PC-3 (cell line): ENCODE measurements around the gene AGBL1. TPM values are rescaled to one million over a fixed set of nuclear protein-coding genes. Genes with fewer than 3 reads are reported as not detected.

Experiments
- ATAC-seq: fragments of 200-7000 bp; cut with Tn5 transposase; 2 replicates; pipeline ENCODE4 v1.9.1; 2020; ENCODE audit warnings: mild to moderate bottlenecking, moderate library complexity
- BruUV-seq: library from RNA; stranded (reverse); fragments of 400-500 nt; replicated peaks from 2 replicates; lab custom pipeline; 2021; lab: Mats Ljungman, UMichigan
- CTCF ChIA-PET: fragments of 300-600 bp; sonication (Branson Sonifier 250); formaldehyde crosslinking; loops from one replicate; lab custom pipeline; 2022; ENCODE audit warnings: antibody characterized with exemption; lab: Charles Lee
- POLR2A ChIA-PET: fragments of 300-600 bp; sonication (Branson Sonifier 250); formaldehyde crosslinking; loops from one replicate; lab custom pipeline; 2022; ENCODE audit warnings: antibody characterized with exemption; ENCODE audit not compliant: unreplicated experiment; lab: Charles Lee
- DNase-seq: peaks from one replicate; pipeline ENCODE4 v3.0.0-alpha.2; 2015
- H2AFZ ChIP-seq: fragments of 300-600 bp; sonication (generic); 2 replicates; pipeline ENCODE4 v1.6.0; 2016; ENCODE audit warnings: antibody characterized with exemption, low read length
- H3F3A ChIP-seq: fragments of 300-600 bp; sonication (generic); one replicate; pipeline ENCODE4 v1.6.0; 2017; ENCODE audit warnings: antibody characterized with exemption, low read length, control low read depth, mild to moderate bottlenecking; ENCODE audit not compliant: unreplicated experiment
- H3K27ac ChIP-seq: fragments of 300-600 bp; sonication (generic); 2 replicates; pipeline ENCODE4 v1.5.1; 2016; ENCODE audit warnings: mild to moderate bottlenecking, low read length
- H3K27me3 ChIP-seq: fragments of 300-600 bp; sonication (generic); 2 replicates; pipeline ENCODE4 v1.6.1; 2016; ENCODE audit warnings: low read length, mixed read lengths
- H3K36me3 ChIP-seq: fragments of 300-600 bp; sonication (generic); 2 replicates; pipeline ENCODE4 v1.6.1; 2016; ENCODE audit warnings: low read depth, mixed run types, low read length, mixed read lengths
- H3K4me1 ChIP-seq: fragments of 300-600 bp; sonication (generic); 2 replicates; pipeline ENCODE4 v1.5.1; 2016; ENCODE audit warnings: low read length; ENCODE audit not compliant: insufficient read depth
- H3K4me2 ChIP-seq: fragments of 300-600 bp; sonication (generic); 2 replicates; pipeline ENCODE4 v1.6.0; 2016; ENCODE audit warnings: low read length
- H3K4me3 ChIP-seq: fragments of 300-600 bp; sonication (generic); 2 replicates; pipeline ENCODE4 v1.5.1; 2016; ENCODE audit warnings: mild to moderate bottlenecking, low read length, mixed read lengths
- H3K79me2 ChIP-seq: fragments of 300-600 bp; sonication (generic); 2 replicates; pipeline ENCODE4 v1.6.1; 2017; ENCODE audit warnings: low read length, mixed read lengths
- H3K9ac ChIP-seq: fragments of 300-600 bp; sonication (generic); 2 replicates; pipeline ENCODE4 v1.6.0; 2016; ENCODE audit warnings: mild to moderate bottlenecking, low read length
- H3K9me2 ChIP-seq: fragments of 300-600 bp; sonication (generic); replicated peaks from 2 replicates; pipeline ENCODE4 v1.6.1; 2016; ENCODE audit warnings: mixed run types, low read length, mixed read lengths
- H3K9me3 ChIP-seq: fragments of 300-600 bp; sonication (generic); 2 replicates; pipeline ENCODE4 v1.6.1; 2016; ENCODE audit warnings: low read length, mixed read lengths
- H4K20me1 ChIP-seq: fragments of 300-600 bp; sonication (generic); 2 replicates; pipeline ENCODE4 v1.6.1; 2016; ENCODE audit warnings: low read length, mixed read lengths
- EZH2 ChIP-seq: fragments of 300-600 bp; sonication (generic); IDR thresholded peaks from one replicate; pipeline ENCODE4 v1.6.1; 2017; ENCODE audit warnings: antibody characterized with exemption, mild to moderate bottlenecking, low read length; ENCODE audit not compliant: unreplicated experiment
- EZH2phosphoT487 ChIP-seq: fragments of 300-600 bp; sonication (generic); IDR thresholded peaks from 2 replicates; pipeline ENCODE4 v1.6.1; 2018; ENCODE audit warnings: mild to moderate bottlenecking, antibody characterized with exemption, low read length, borderline replicate concordance
- intact Hi-C: fragments of 100-400 bp; cut with micrococcal nuclease; formaldehyde crosslinking; loops from 2 replicates; pipeline ENCODE4 v1.9.0; 2023
- total RNA-seq: library from RNA; depleted of rRNA; stranded (reverse); fragments of >200 nt; gene quantifications from 2 replicates; pipeline ENCODE4 v1.2.3, GENCODE V29; 2014
- TF ChIP-seq, protein P1 (sequence below): fragments of 300-600 bp; sonication (generic); conservative IDR thresholded peaks from 2 replicates; pipeline ENCODE4 v1.5.1; 2017; ENCODE audit warnings: antibody characterized with exemption, low read depth, mild to moderate bottlenecking, low read length

Gene AGBL1
- total RNA-seq, 1 experiment from 2014 or later, result not detected

DNA sequence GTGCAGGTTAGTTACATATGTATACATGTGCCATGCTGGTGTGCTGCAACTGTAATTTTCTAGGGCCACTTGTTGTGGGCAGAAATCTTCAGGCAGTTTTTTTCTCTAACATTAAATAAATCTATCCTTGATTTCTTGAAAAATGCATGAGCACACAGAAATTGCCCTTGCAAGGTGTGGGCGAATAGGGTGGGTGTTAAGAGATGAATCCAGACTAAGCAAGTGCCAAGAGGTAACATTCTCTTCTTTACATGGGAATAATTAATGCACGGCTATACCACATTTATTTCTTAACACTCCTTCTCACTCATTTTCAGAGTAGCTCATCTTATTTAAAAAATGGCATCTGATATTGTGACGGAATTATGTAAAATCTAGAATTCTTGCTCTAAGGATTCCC lies 719.6 kb downstream of the AGBL1 start:
- H3K79me2 ChIP-seq, result no peaks in the 10 kb centered on the region
- H3K36me3 ChIP-seq, result no peaks in the 10 kb centered on the region
- TF ChIP-seq EZH2phosphoT487, result no peak
- no peak for TF ChIP-seq EZH2
- TF ChIP-seq, protein P1, sequence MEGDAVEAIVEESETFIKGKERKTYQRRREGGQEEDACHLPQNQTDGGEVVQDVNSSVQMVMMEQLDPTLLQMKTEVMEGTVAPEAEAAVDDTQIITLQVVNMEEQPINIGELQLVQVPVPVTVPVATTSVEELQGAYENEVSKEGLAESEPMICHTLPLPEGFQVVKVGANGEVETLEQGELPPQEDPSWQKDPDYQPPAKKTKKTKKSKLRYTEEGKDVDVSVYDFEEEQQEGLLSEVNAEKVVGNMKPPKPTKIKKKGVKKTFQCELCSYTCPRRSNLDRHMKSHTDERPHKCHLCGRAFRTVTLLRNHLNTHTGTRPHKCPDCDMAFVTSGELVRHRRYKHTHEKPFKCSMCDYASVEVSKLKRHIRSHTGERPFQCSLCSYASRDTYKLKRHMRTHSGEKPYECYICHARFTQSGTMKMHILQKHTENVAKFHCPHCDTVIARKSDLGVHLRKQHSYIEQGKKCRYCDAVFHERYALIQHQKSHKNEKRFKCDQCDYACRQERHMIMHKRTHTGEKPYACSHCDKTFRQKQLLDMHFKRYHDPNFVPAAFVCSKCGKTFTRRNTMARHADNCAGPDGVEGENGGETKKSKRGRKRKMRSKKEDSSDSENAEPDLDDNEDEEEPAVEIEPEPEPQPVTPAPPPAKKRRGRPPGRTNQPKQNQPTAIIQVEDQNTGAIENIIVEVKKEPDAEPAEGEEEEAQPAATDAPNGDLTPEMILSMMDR, result no peak
- no peaks in the 10 kb centered on the region; the same call in 1 of the 2 replicates for H3K27me3 ChIP-seq
- BruUV-seq, result no TSS peak
- DNase-seq (no peak), ATAC-seq (no peak)
- no peak overlapping the region for H3K4me2 ChIP-seq
- ChIA-PET CTCF (no interaction called here), POLR2A (no interaction called here)
- H3F3A ChIP-seq, result no peaks in the 10 kb centered on the region
- intact Hi-C loops, result no loop called here
- H2AFZ ChIP-seq, result no peak overlapping the region
- H3K4me1 ChIP-seq, result no peaks in the 10 kb centered on the region
- H3K9ac ChIP-seq, result no peak overlapping the region
- H3K9me2 ChIP-seq, result no peaks in the 10 kb centered on the region
- no peak overlapping the region for H3K27ac ChIP-seq
- no peak overlapping the region for H3K4me3 ChIP-seq
- H3K9me3 ChIP-seq, result no peaks in the 10 kb centered on the region
- no peaks in the 10 kb centered on the region for H4K20me1 ChIP-seq

DNA sequence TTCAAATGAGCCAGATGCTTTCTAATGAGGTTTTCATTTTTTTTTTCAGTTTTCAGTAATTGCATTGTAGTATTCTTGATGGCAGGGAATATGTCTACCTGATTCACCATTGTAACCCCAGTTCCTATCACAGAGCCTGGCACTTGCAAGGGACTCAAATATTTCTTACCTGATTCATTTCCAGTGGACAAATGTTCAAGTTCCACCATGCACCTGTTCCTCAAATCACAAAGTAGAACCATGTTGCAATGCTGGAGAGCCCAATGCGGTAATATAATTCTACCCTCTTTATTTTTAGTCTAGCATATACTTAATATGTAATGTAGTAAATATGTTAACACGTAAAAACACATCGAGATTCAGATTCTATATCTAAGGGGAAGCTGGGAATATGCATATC lies 722.6 kb downstream of the AGBL1 start:
- CTCF ChIA-PET, result no interaction called here
- intact Hi-C loops, result no loop called here
- no peaks in the 10 kb centered on the region for H4K20me1 ChIP-seq
- H3K79me2 ChIP-seq, result no peaks in the 10 kb centered on the region
- ATAC-seq (no peak), DNase-seq (no peak)
- POLR2A ChIA-PET, result no interaction called here
- no peaks in the 10 kb centered on the region for H3K27me3 ChIP-seq
- H3K36me3 ChIP-seq, result no peaks in the 10 kb centered on the region
- H3K4me1 ChIP-seq, result no peaks in the 10 kb centered on the region
- H3K9ac ChIP-seq, result no peak overlapping the region
- H3K4me2 ChIP-seq, result no peak overlapping the region
- TF ChIP-seq EZH2 (no peak), EZH2phosphoT487 (no peak)
- TF ChIP-seq, protein P1, result no peak
- no peaks in the 10 kb centered on the region for H3K9me3 ChIP-seq
- H2AFZ ChIP-seq, result no peak overlapping the region
- no peak overlapping the region for H3K4me3 ChIP-seq
- no TSS peak for BruUV-seq
- H3K27ac ChIP-seq, result no peak overlapping the region
- H3K9me2 ChIP-seq, result no peaks in the 10 kb centered on the region
- no peaks in the 10 kb centered on the region for H3F3A ChIP-seq

DNA sequence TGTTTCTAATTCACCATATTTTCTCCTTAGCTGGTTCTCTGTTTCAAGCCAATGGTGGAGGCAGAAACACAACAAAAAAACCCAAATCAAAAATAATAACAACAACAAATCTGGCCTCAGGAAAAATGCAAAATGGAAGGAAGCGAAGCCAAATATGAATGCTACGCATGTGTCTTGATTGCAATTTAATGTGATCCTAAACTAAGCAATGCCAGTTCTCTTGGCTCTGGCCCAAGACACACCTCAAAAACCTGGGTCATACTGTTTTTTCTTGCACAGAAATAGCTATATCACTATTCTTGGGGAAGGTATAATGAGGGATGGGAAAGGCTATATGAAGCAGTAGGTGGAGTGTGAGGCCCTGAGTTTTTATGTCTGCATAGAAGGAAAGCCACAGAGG lies 724.7 kb downstream of the AGBL1 start:
- no peaks in the 10 kb centered on the region for H3F3A ChIP-seq
- no peaks in the 10 kb centered on the region for H3K4me1 ChIP-seq
- ATAC-seq (no peak), DNase-seq (no peak)
- no peak overlapping the region for H3K4me3 ChIP-seq
- no peaks in the 10 kb centered on the region for H3K9me2 ChIP-seq
- H2AFZ ChIP-seq, result no peak overlapping the region
- H4K20me1 ChIP-seq, result no peaks in the 10 kb centered on the region
- intact Hi-C loops, result no loop called here
- ChIA-PET CTCF (no interaction called here), POLR2A (no interaction called here)
- H3K79me2 ChIP-seq, result no peaks in the 10 kb centered on the region
- H3K4me2 ChIP-seq, result no peak overlapping the region
- H3K27ac ChIP-seq, result no peak overlapping the region
- H3K36me3 ChIP-seq, result no peaks in the 10 kb centered on the region
- TF ChIP-seq EZH2 (no peak), EZH2phosphoT487 (no peak)
- TF ChIP-seq, protein P1, result no peak
- H3K9ac ChIP-seq, result no peak overlapping the region
- H3K9me3 ChIP-seq, result no peaks in the 10 kb centered on the region
- BruUV-seq, result no TSS peak
- H3K27me3 ChIP-seq, result no peaks in the 10 kb centered on the region
